LoVo (cell line): ENCODE data around the gene TNK2.
A peak's percentile ranks its signal among the peaks of the same experiment; 100 is the strongest.
"Not testable (repeated sequence)": the region's sequence is repeated elsewhere in the genome, so short reads cannot be mapped to it uniquely, and the experiment has no call there.

ENCODE experiments used
- DNase-seq: peaks from one replicate; pipeline ENCODE4 v3.0.0-alpha.2; 2016; ENCODE audit warnings: low spot score

Gene TNK2

DNA sequence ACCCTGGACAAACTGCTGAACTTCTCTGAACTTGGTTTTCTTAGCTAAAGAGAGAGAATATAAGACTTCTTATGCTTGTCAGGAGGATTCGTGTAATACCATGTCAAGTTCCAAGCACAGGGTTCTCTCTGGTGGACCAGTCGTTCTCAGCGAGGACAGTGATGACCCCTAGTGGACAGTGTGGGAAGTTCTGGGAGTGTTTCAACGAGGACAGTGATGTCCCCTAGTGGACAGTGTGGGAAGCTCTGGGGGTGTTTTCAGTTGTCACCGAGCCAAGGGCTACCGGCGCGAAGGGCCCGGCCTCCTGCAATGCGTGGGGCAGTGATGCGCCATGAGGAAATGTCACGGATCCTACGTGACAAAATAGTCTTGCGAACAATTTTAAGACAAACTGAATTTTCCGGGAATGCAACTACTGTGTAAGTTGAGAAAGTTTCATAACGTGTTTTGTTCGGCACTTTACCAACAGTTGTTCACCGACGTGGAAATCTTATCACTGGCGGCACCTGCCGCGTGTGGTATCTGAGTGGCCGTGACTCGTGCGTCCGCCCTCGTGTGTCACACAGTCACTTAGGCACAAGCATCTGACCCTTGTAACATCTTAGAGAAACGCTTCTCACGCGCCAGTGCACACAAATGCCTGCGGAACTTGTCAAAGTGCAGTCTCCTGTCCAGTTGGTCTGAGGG lies 57.4 kb downstream of the TNK2 start:
- DNase-seq, result peak; percentile 92

DNA sequence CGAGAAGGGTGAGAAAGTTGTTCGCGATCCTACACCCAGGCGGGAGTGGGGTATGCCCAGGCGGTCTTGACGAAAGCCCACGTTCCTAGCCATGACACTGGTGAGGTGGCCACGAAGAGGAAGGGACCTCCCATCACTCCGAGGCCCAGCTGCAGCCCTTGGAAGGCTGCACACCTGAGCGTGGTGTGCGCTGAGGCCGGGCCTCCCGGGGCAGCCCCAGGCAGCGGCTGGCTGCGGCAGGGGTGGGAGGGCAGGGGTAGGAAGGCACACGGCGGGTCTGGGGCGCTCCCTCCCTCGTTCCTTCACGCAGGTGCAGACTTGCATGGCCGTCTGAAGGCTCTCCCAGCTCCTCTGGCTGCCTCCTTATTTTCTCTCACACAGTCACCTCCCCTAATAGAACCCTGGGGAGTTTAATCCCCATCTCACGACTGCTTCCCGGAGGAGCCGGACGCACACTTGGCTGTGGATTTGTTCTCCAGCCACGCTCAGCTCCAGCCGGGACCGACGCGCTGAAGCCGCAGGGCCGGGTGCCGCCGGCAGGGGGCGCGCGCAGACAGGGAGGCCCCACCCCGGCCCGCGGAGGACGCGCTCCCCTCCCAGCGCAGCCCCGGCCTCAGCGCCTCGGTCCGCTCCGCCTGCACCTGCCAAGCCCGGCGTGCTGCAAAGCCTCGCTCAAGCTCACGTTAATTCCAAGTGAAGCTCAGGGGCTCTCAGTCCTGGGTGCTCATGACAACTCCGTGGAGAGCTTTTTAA lies 58.9 kb downstream of the TNK2 start:
- DNase-seq, result no peak

DNA sequence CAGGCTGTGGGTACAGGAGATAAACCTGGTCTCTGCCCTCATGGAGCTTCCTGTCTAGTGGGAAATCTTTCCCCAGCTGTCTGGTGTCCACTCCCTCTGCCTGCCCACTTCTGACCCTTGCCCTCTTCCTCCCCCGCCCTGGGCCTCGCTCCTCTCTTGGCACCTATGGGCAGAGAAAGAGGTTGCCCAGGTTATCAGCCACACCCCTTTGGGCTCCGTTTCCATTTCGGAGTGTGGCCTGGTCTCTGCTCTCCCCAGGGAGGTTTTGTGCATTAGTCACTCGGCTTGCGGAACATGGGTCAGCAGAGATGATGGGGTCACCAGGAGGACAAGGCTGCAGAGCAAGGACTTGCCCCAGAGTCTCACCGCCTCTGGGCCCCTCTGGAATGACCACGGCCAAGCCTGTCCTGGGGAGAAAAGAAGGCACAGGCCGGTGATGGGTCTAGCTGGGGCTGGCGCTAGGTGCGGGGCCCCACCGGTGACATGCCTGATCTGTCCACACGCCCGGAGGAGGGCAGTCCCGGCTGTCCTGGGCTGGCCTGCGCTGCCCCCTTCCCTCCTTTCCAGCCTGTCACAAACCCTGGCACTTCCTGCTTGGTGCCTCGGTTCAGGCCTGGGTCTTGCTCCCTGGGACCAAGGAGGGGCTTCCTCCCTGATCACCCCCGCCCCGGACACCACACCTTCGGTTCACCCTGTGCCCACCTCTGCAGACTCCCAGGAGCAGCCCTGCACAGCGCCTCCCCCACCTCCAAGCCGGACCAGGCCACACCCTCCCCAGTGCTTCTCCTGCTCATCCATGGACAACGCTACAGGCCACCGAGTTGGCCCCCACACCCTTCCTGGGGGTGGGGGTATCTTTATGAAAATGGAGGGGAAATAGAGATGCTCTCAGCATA lies 61.0 kb downstream of the TNK2 start:
- no peak for DNase-seq

DNA sequence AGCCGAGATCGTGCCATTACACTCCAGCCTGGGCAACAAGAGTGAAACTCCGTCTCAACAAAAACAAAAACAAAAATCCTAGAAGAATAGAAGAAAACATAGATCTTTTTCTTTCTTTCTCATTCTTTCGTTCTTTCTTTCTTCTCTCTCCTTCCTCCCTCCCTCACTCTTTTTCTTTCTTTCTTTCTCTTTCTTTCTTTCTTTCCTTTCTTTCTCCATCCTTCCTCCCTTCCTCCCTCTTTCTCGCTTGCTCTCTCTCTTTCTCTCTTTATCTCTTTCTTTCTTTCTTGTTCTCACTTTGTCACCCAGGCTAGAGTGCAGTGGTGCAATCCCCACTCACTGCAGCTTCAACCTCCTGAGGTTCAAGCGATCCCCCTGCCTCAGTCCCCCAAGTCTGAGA lies 62.9 kb downstream of the TNK2 start:
- no peak for DNase-seq

DNA sequence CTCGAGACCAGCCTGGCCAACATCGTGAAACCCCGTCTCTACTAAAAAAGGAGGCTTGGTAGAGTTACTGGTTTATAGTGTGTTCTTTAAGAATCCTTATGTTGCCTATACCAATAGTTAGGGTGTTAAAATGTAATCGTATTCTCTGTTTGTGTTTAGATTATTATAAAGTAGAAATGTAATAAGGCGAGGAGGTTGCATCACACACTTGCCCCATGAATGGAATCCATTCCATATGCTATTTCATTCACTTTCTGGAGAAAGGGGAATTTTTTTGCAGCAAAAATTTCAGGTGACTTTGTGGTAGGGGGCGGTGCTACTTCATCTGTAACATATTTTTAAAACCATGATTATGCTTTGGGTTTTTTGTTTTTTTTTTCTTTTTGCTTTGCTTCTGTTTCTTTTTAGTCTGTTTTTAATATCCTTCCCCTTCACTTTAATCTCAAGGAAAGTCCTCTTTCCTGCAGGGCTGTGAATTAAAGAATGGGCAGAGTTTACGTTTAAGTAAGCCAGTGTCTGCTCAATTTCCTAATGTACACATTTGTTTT lies 63.6 kb downstream of the TNK2 start:
- no peak for DNase-seq

DNA sequence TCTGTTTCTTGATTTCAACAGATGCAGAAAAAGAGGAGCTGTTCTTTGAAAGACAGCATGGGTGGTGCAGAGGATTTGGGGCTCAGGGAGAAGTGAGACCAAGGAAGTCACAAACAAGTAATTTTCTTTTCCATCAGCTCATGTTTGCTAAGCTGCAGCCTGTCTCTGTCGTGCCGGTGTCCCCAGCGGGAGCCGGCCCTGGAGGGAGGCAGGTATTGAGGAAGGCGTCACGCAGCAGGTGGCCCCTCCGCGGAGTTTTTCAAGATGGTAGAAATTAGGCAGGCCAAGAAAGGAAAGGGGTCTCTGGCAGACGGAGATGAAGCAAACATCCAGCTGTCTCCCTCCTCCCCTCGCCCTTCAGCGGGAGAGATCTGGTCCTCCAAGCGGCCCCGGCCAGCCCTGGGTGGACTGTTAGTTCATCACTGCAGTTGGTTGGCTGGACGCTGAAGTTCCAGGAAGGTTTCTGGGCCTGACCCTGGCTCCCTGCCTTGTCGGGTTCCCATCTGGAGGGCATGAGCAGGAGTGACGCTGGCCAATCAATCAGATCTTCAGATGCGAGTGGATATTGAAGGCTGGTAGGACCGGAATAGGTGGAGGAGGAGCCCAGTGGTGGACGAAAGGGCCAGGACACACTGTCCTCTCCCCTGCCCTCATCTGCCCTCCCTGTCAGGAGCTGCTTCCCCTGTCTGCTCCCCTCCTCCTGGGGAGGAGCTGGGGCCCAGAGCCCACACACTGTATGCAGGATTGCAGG lies 68.9 kb downstream of the TNK2 start:
- no peak for DNase-seq

DNA sequence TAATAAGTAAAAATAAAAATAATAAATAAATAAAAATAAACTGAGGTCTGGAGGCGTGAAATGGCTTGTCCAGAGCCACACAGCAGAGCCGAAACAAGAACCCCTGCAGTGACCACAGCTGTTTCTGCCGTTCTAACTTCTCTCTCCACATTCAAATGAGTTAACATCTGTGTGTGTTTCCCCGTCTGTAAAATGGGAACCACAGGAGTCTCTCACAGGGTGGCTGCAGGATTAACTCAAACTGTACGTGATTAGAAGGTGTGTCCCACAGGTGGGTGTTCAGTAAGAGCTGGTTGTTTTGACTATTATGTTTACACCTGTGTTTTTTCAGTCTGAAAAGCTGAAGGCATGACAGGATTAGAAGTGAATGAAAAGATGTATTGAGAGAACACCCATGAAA lies 69.6 kb downstream of the TNK2 start:
- no peak for DNase-seq

DNA sequence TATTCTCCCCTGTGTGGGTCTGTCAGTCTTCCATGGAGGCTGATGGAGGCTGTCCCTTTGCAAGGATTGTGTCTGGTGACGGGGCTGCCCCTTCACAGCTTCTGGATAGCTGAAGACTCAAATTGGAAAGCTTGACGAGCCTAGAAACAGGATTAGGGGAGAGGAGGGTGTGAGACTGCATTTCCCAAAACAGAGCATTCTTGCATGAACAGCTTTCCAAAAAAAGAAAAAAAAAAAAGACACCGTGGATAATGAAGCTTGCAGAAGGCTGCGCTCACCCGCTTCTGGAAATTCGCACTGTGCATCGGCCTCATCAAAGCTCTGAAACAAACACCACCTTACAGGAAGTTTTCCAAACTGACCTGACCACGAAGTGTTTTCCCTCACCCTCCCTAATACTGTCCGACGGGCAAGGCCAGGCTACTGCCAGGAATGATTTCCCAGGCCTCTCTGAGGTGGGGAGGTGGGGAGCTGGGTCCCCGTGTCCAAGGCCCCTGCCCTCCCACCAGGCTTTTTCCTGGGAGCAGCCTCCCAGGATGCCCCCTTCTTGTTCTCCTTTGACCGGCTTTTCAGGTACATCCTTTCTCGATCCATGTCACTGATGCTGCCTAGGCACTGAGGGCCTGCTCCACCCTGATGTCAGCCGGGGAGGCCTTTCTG lies 71.7 kb downstream of the TNK2 start:
- no peak for DNase-seq

DNA sequence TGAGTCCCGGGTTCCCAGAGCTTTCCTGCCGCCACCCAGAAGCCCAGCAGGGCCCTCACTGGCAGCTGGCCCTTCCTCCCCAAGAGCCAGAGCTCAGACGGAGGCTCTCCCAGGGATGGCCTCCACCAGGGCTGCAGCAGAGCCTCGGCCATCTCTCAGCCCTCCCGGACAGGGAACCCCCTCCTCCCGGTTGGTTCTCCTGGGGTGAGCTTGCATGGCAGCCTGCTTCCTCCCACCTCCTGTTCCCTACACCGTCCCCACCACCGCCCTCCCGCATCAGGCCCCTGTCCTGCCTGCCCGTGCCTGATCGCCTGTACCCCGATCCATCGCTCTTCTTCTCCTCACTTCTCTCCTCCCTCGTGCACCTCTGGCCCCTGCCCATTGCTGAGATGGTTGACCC lies 72.6 kb downstream of the TNK2 start:
- no peak for DNase-seq

DNA sequence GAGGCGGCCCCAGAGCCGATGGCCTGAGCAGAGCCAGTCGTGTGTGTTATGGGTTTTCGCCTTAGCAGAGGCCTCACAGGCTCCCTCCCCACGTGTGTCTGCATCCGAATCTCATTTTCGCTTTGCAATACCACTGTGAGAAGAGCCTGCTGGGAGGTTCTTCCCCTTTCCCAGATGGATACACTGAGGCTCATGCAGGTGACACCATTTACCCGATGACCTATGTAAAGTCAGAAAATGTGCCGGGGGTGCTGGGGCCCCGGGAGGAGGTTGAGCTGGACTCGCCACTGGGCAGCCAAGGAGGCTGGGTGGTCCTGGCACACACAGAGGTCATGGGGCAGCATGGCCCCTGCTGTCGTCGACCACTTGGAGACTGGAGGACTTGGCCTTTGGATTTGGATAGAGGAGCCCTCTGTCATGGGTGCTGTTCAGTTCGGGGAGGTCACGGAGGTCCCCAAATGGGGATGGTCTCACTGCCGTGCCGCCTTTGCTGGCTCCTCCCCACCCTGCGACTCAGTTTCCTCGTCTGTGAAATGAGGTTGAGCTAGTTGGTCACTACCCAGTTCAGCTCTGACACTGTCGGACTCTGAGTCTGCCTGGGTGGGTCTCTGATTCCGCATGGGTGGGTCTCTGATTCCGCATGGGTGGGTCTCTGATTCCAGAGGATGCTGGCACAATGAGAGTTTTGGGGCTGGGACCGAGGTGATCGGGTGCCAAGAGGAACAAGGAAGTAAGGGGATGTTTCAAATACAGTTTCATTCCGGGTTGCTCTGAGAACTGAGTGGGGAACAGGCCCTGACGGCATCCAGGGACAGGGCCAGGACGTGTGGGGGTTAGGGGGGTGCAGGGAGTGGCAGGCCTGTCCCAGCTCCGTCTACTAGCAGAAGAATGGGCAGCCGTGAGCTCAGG lies 73.4 kb downstream of the TNK2 start:
- DNase-seq, result no peak

DNA sequence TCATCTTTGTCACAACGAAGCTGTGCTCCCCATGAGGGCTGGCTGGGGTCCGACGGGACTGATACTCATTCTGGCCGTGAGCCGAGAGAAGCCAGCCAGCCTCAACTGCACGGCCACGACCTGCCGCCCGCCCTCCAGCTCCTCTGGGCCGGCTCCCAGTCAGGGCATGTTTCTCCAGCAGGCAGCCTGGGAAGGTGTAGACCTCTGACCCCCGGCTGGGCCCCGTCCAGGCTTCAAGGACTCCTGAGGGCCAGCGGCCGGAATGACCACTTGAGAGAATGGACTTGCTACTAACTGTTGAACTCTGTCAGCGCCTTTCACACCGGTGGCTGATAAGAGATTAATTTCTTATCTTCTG lies 78.5 kb downstream of the TNK2 start:
- DNase-seq, result no peak

DNA sequence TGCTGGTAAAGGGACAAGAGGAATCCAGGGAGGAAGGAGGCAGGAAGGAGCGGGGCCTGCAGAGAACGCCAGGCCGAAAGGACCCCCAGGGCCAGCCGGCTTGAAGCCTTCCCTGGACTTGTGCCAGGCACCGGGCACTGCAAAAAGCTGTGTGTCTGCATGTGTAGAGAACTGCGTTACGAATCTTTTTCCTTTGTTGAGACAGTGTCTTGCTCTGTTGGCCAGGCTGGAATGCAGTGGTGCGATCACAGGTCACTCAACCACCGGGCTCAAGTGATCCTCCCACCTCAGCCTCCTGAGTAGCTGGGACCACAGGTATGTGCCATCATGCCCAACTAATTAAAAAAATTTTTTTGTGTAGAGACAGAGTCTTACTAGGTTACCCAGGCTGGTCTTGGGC lies 79.6 kb downstream of the TNK2 start:
- DNase-seq, result no peak

DNA sequence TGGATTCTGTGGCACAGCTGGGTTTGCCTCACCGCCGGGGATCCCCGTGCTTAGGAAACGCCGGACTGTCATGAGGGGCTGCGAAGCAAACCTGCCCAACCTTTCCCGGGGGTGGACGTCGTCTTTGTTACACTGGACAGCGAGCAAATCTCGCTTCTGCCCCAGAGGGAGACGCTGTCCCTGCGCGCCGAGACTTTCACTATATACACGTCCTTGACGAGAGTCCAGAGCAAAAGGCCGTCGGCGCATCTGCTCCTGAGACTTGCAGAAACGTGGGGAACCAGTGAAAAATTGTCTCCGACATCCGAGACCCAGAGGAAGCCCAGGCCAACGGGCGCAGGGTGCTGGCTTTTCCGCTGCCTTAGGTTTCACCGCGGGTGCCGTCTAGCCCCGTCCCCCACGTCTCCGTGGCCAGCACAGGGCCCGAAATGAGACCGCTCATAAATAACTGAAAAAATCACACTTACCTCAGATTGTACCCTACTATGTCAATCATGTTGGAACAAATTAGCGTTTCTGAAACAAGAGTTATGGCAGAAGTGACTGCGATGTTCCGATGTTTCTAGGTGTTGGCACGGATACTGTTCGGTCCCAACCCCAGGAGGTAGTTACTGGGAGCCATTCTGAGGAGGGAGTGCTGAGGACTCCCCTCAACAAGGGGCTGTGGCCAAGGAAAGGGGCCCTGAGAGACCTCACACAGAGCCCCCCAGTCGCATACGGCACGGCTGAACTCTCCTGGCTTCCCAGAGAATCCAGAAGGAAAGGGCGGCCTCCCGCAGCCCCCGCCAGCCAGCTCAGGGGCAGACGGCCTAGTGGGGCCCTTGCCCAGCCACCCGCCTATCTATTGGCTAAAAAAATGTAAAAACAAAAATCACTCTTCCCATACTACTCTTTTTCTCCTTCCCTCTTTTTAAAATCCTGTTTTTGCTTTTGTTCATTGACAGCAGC lies 82.2 kb downstream of the TNK2 start:
- DNase-seq, result no peak

DNA sequence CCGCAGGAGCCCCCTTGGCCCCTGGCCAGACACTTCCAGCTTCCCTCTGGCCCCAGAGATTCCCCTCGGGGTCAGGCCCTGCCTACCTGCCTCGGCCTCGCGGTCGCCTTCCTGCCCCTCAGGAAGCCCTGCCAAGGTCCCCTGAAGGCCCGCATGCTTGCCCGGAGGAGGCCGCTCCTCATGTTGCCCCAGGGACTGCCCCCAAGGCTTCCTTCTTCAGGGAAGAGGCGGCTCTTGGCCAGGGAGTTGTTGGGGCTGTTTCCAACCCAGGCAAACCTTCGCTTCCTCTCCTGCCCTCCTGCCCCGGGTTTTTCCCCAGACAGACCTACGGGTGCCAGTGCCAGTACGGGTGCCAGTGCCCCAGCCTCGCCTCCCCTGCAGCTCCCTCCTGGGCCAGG lies 83.2 kb downstream of the TNK2 start:
- DNase-seq, result no peak

DNA sequence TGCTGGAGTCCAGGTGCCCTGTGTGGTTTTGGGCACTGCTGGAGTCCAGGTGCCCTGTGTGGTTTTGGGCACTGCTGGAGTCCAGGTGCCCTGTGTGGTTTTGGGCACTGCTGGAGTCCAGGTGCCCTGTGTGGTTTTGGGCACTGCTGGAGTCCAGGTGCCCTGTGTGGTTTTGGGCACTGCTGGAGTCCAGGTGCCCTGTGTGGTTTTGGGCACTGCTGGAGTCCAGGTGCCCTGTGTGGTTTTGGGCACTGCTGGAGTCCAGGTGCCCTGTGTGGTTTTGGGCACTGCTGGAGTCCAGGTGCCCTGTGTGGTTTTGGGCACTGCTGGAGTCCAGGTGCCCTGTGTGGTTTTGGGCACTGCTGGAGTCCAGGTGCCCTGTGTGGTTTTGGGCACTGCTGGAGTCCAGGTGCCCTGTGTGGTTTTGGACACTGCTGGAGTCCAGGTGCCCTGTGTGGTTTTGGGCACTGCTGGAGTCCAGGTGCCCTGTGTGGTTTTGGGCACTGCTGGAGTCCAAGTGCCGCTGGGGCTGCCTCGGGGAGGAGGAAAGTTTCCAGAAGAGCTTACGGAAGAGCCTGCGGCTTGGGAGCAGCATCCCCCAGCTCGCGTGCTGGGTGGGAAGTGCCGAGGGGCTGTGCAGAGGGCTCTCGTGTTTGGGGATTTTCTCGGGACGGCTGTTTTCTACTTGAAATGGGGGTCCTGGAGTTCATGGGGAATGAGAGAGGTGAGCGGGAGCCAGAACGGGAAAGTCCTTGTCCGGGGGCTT lies 83.7 kb downstream of the TNK2 start:
- DNase-seq, result not testable (repeated sequence)

DNA sequence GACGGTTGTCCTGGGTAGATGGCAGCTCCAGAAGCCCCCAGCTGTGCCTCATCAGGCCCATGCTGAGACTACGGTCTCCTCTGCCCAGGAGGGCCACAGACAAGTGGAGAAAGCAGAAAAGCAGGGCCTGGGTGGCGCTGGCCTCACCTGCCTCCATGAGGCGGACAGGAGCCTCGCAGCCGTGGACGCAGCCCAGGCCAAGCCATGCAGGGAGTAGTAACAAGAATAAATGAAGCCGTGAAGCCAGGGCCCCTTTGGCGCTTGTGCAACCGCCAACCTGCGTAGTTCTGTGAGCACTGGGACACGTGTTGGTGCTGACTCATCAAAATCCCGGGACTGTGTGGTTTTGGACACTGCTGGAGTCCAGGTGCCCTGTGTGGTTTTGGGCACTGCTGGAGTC lies 84.4 kb downstream of the TNK2 start:
- no peak for DNase-seq

DNA sequence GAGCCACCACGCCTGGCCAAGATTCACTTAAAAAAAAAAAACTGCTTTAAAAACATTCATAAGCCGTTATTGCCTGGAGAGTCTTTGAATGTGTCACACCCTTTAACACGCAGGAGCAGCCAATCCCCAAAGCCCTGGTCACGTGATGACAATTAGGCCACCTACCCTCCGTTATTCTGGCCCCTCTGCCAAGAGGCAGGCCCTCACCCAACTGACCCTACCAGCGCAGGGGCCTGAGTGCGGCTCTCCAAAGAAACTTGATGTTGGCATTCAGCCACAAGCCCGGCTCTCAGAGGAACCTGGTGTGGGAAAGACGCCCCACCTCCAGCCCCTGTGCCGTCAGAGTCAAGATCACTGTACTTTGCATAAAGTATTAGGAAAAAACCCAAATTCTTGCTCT lies 85.1 kb downstream of the TNK2 start:
- DNase-seq, result no peak

DNA sequence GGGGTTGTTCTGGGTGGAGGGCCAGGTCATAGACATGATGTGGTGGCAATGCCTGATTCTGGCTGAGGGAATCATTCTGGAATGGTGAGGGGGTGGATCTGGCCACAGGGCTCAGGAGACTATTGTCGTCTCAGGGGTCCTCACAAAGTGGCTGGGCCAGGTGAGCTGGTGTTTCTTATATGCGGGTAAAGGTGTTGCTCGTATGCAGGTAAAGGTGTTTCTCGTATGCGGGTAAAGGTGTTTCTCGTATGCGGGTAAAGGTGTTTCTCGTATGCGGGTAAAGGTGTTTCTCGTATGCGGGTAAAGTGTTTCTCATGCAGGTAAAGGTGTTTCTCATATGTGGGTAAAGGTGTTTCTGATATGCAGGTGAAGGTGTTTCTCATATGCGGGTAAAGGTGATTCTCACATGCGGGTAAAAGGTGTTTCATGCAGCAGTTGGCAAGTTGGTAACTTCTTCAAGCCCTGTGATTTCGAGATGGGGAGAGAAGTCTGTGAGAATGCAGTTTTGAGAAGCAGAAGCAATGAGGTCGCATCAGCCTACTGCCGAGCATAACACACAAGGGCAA lies 86.1 kb downstream of the TNK2 start:
- DNase-seq, result no peak
